Stomach (tissue), 9 donors: Measurements from ENCODE around the gene TRIO. TPM values are rescaled to one million over a fixed set of nuclear protein-coding genes. Genes with fewer than 3 reads are reported as not detected.

Source experiments
- DNase-seq, 2 donors: peaks; one replicate each; pipeline versions ENCODE4 v3.0.0 to v3.0.0-alpha.2; 2013 to 2019
- H3K27ac ChIP-seq, 5 donors: fragments of 200-600 bp in 4 of 5; sonication (generic) in 4 of 5; one replicate each; pipeline ENCODE4 v1.5.1; 2013 to 2019; ENCODE audit warnings: mild to moderate bottlenecking in 1 of 5, moderate library complexity in 1 of 5
- H3K27me3 ChIP-seq, 3 donors: fragments of 200-600 bp; sonication (generic); one replicate each; pipeline ENCODE4 v1.5.1; 2017 to 2019; ENCODE audit warnings: mixed run types in 1 of 3
- H3K36me3 ChIP-seq, 4 donors: fragments of 200-600 bp; sonication (generic); 1 replicate in 3 of 4; 2 replicates in 1 of 4; pipeline ENCODE4 v1.5.1; 2016 to 2019
- H3K4me1 ChIP-seq, 4 donors: fragments of 200-600 bp; sonication (generic); one replicate each; pipeline ENCODE4 v1.5.1; 2016 to 2019
- H3K4me3 ChIP-seq, 4 donors: fragments of 200-600 bp; sonication (generic) in 3 of 4; one replicate each; pipeline ENCODE4 v1.5.1; 2016 to 2019; ENCODE audit warnings: mild to moderate bottlenecking in 1 of 4
- H3K9me3 ChIP-seq, 4 donors: fragments of 200-600 bp; sonication (generic); one replicate each; pipeline ENCODE4 v1.5.1; 2016 to 2019
- EP300 ChIP-seq: sonication (generic); formaldehyde crosslinking; IDR thresholded peaks from one replicate; pipeline ENCODE4 v1.6.1; 2017; ENCODE audit warnings: antibody characterized with exemption
- POLR2A ChIP-seq, 4 donors: fragments of 450-650 bp; IDR thresholded peaks; one replicate each; pipeline ENCODE4 v1.6.1; 2016; ENCODE audit warnings: antibody characterized with exemption in 4 of 4, control low read depth in 2 of 4, mild to moderate bottlenecking in 1 of 4, moderate library complexity in 1 of 4
- POLR2AphosphoS5 ChIP-seq, 3 donors: sonication (generic); formaldehyde crosslinking; IDR thresholded peaks; one replicate each; pipeline ENCODE4 v1.6.1; 2016; ENCODE audit warnings: antibody characterized with exemption in 3 of 3
- WGBS, 5 donors: extraction: QIAGEN DNeasy Blood & Tissue Kit in 3 of 5; methylation state at CpG; one replicate each; pipeline versions ENCODE4 v1.1.5 to v1.1.7; 2013 to 2018; 5-methylcytosine and 5-hydroxymethylcytosine counted together
- intact Hi-C: fragments of 100-400 bp; cut with DNase I; formaldehyde crosslinking; loops from one replicate; pipeline ENCODE4 v1.15.1; 2023; ENCODE audit warnings: low total_unique reads
- polyA plus RNA-seq, 3 donors: library from polyadenylated mRNA; stranded (reverse); fragments of 200-250 nt; gene quantifications; one replicate each; pipeline ENCODE4 v1.2.3, GENCODE V29; 2013
- total RNA-seq, 5 donors: library from RNA; depleted of rRNA; stranded (reverse); fragments of >200 nt; gene quantifications; one replicate each; pipeline versions ENCODE4 v1.1.0 to v1.2.3, GENCODE V29; 2014 to 2016
- TF ChIP-seq, protein P1 (sequence below), 7 experiments: fragments of 450-650 bp in 4 of 7; fragments of 200-600 bp in 3 of 7; sonication (generic) in 3 of 7; IDR thresholded peaks; one replicate each; pipeline ENCODE4 v1.5.1; 2016 to 2019; ENCODE audit warnings: antibody characterized with exemption in 7 of 7, control low read depth in 2 of 7, mild to moderate bottlenecking in 1 of 7
- donor health status: healthy with polysubstance abuse.
- donor health status: Bipolar disorder and iron deficiency.
- donor health status: healthy.

Gene TRIO
- total and polyA plus RNA-seq, 8 donors, result 9.9 to 558 (median 127) TPM

DNA sequence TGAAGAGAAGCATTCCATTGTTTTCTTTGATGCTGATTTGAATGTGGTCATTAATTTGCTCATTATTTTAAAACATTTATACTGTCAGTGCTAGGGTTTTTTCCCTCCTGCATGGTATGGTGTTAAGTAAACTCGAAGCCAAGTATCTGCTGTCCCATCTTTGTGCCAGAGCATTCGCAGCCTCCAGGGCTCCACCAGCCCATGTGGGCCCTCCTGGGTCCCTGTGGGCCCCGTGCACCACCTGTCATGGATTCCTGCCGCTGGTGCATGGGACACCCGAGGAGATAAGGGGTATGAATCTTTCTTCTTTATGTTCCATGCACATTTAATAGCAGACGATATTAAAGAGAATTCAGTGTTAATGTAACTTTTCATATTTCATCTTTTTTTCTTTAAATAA lies 95.1 kb downstream of the TRIO start:
- Histone ChIP-seq H3K27me3 (no peaks in the 10 kb centered on the region), H3K27ac (no peak overlapping the region), H3K36me3 (no peaks in the 10 kb centered on the region), H3K9me3 (no peaks in the 10 kb centered on the region), H3K4me3 (no peak overlapping the region), H3K4me1 (peaks cover 0 to 72% (median 28%) of the 10 kb centered on the region in 4 donors)
- WGBS, 5 donors, result 75 to 83% (median 78%) methylated on average over 6 of the region's 6 CpGs
- TF ChIP-seq POLR2AphosphoS5 (IDR thresholded peaks at IDR 0.05) (no peak), EP300 (no peak), POLR2A (IDR thresholded peaks at IDR 0.05) (no peak)
- TF ChIP-seq, protein P1, sequence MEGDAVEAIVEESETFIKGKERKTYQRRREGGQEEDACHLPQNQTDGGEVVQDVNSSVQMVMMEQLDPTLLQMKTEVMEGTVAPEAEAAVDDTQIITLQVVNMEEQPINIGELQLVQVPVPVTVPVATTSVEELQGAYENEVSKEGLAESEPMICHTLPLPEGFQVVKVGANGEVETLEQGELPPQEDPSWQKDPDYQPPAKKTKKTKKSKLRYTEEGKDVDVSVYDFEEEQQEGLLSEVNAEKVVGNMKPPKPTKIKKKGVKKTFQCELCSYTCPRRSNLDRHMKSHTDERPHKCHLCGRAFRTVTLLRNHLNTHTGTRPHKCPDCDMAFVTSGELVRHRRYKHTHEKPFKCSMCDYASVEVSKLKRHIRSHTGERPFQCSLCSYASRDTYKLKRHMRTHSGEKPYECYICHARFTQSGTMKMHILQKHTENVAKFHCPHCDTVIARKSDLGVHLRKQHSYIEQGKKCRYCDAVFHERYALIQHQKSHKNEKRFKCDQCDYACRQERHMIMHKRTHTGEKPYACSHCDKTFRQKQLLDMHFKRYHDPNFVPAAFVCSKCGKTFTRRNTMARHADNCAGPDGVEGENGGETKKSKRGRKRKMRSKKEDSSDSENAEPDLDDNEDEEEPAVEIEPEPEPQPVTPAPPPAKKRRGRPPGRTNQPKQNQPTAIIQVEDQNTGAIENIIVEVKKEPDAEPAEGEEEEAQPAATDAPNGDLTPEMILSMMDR (IDR thresholded peaks at IDR 0.05), result no peak
- DNase-seq, result no peak
- intact Hi-C loops, result no loop called here

DNA sequence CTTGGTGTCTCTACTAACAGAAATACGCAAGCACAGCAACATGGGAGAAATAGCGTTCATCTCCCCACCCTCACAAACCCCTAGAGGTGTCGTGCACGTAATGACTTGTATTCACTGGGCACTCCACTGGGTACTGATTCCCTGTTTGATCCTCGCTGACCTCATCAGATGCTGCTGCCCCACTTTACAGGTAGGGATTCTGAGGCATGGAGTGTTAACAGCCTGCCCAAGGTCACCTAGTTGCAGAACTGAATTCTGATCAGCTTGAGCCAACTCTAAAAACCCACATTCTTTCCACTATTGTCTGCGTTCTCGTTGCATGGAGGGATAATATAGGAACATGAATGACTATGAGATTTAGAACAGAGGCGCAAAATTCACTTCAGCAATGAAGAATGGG lies 96.3 kb downstream of the TRIO start:
- intact Hi-C loops, result no loop called here
- Histone ChIP-seq H3K36me3 (no peaks in the 10 kb centered on the region), H3K9me3 (no peaks in the 10 kb centered on the region), H3K27ac (peak overlapping the region in 1 of 5 donors; percentile 35), H3K4me3 (no peak overlapping the region), H3K27me3 (no peaks in the 10 kb centered on the region), H3K4me1 (peaks cover 0 to 71% (median 28%) of the 10 kb centered on the region in 4 donors)
- WGBS, 5 donors, result 85 to 91% (median 90%) methylated on average over 8 of the region's 8 CpGs
- DNase-seq, result no peak
- TF ChIP-seq, protein P1 (IDR thresholded peaks at IDR 0.05), result no peak
- TF ChIP-seq POLR2A (IDR thresholded peaks at IDR 0.05), result no peak
- no peak for TF ChIP-seq POLR2AphosphoS5 (IDR thresholded peaks at IDR 0.05)
- TF ChIP-seq EP300, result no peak

DNA sequence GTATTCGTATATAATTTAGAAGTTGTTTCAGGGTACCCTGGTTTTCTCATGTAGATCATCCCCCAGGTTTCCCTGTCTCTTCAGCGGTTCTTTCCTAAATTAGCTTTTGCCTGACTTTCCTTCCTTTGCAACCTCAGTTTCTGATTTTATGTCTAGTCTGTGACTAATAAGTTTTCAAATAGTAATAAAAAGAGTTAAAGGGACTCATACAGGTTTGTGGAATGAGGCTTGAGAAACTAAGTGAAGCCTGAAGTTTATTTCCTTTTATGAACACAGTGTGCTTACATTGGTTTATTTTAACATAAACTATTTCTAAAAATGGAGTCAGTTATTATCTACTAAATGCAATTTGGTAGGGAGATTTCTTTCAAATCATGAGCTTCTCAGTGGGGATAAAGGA lies 96.8 kb downstream of the TRIO start:
- TF ChIP-seq POLR2A (IDR thresholded peaks at IDR 0.05) (no peak), POLR2AphosphoS5 (IDR thresholded peaks at IDR 0.05) (no peak), EP300 (no peak)
- TF ChIP-seq, protein P1 (IDR thresholded peaks at IDR 0.05), result no peak
- DNase-seq, result no peak
- H3K27ac ChIP-seq, result peak overlapping the region in 1 of 5 donors; percentile 35
- no peaks in the 10 kb centered on the region for H3K27me3 ChIP-seq
- WGBS, 5 donors, result 74 to 78% (median 77%) methylated on average over 2 of the region's 2 CpGs
- no peaks in the 10 kb centered on the region for H3K36me3 ChIP-seq
- intact Hi-C loops, result no loop called here
- H3K9me3 ChIP-seq, result no peaks in the 10 kb centered on the region
- no peak overlapping the region for H3K4me3 ChIP-seq
- H3K4me1 ChIP-seq, result peaks cover 0 to 74% (median 30%) of the 10 kb centered on the region in 4 donors

DNA sequence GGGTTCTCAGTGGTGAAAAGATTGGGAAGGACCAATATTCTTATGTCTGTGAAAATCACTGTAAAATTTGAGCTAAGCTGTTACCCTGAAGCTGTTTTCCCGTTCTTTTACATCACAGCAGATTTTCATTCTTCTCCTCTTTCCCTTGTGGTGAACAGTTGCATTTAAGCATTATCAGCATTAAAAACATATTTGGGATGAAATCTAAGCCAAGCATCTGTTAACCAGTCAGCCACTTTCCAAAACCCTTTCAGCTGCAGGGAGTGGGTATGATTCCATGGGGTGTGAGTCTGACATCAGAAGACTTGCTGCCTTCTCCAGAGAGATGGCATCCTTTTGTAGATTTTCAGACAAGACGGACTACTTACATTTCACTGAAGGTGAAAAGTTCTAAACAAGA lies 97.2 kb downstream of the TRIO start:
- no peaks in the 10 kb centered on the region for H3K36me3 ChIP-seq
- WGBS, 5 donors, result 65 to 85% (median 81%) methylated on average over 2 of the region's 2 CpGs
- no peak for DNase-seq
- TF ChIP-seq POLR2A (IDR thresholded peaks at IDR 0.05), result no peak
- TF ChIP-seq, protein P1 (IDR thresholded peaks at IDR 0.05), result no peak
- TF ChIP-seq EP300, result no peak
- TF ChIP-seq POLR2AphosphoS5 (IDR thresholded peaks at IDR 0.05), result no peak
- H3K4me1 ChIP-seq, result peaks cover 0 to 74% (median 32%) of the 10 kb centered on the region in 4 donors
- no peaks in the 10 kb centered on the region for H3K9me3 ChIP-seq
- no peaks in the 10 kb centered on the region for H3K27me3 ChIP-seq
- H3K4me3 ChIP-seq, result no peak overlapping the region
- H3K27ac ChIP-seq, result peak overlapping the region in 1 of 5 donors; percentile 35
- intact Hi-C loops, result no loop called here
